ENCODE data around the gene SIPA1L3.

- TF ChIP-seq CTCF (conservative IDR thresholded peaks at IDR 0.05 in 1 of 2, IDR thresholded peaks at IDR 0.05 in 1 of 2; ENCODE audit: extremely low read depth in 1 of 2, insufficient read depth in 1 of 2, low read depth in 1 of 2, low read length in 2 of 2) (no peak), EZH2 (IDR thresholded peaks at IDR 0.05; ENCODE audit: borderline replicate concordance, low read length) (no peak)
Measured at GRCh38 chr19:38193445-38193844, 286.4 kb downstream of the SIPA1L3 start.

Data from mammary epithelial cell (primary cell).